CD8-positive, alpha-beta memory T cell (primary cell): ENCODE measurements around the gene SRSF6. TPM values are rescaled to one million over a fixed set of nuclear protein-coding genes. Genes with fewer than 3 reads are reported as not detected.

Experiments
- CTCF ChIA-PET: fragments of 350-600 bp; sonication (Branson Sonifier 250); formaldehyde crosslinking; loops from one replicate; lab custom pipeline; 2021; ENCODE audit warnings: antibody characterized with exemption; lab: Charles Lee
- POLR2A ChIA-PET: fragments of 350-600 bp; sonication (Branson Sonifier 250); formaldehyde crosslinking; loops from one replicate; lab custom pipeline; 2021; ENCODE audit warnings: antibody characterized with exemption; lab: Charles Lee
- DNase-seq, 5 donors: peaks; one replicate each; pipeline versions ENCODE4 v3.0.0 to v3.0.0-alpha.2; 2020 to 2022; ENCODE audit warnings: mixed read lengths in 1 of 5
- H3K27ac ChIP-seq: one replicate; pipeline ENCODE4 v1.7.0; 2013; ENCODE audit warnings: low read depth, mild to moderate bottlenecking, low read length, moderate library complexity
- H3K27me3 ChIP-seq: 2 replicates; pipeline ENCODE4 v1.7.0; 2013; ENCODE audit warnings: low read length, mild to moderate bottlenecking; ENCODE audit not compliant: insufficient read depth, poor library complexity, severe bottlenecking
- H3K36me3 ChIP-seq: 2 replicates; pipeline ENCODE4 v1.7.0; 2013; ENCODE audit warnings: mild to moderate bottlenecking, low read length, moderate library complexity; ENCODE audit not compliant: insufficient read depth
- H3K4me1 ChIP-seq: 2 replicates; pipeline ENCODE4 v1.7.0; 2013; ENCODE audit warnings: mild to moderate bottlenecking, low read length, moderate library complexity; ENCODE audit not compliant: insufficient read depth
- H3K4me3 ChIP-seq: 2 replicates; pipeline ENCODE4 v1.7.0; 2013; ENCODE audit warnings: mild to moderate bottlenecking, low read length
- H3K9me3 ChIP-seq: 2 replicates; pipeline ENCODE4 v1.7.0; 2013; ENCODE audit warnings: mild to moderate bottlenecking, low read length
- H3K27ac Mint-ChIP-seq, 8 donors: one replicate each; pipeline ENCODE4 v1.8.0; 2020 to 2021; ENCODE audit warnings: mixed read lengths in 8 of 8, mild to moderate bottlenecking in 6 of 8, inconsistent platforms in 3 of 8, moderate library complexity in 3 of 8
- H3K27me3 Mint-ChIP-seq, 2 donors: one replicate each; pipeline ENCODE4 v1.8.0; 2020 to 2021; ENCODE audit warnings: mixed read lengths in 2 of 2, mild to moderate bottlenecking in 1 of 2, moderate library complexity in 1 of 2
- H3K36me3 Mint-ChIP-seq, 3 donors: one replicate each; pipeline ENCODE4 v1.8.0; 2020 to 2021; ENCODE audit warnings: mixed read lengths in 3 of 3, inconsistent platforms in 1 of 3, mild to moderate bottlenecking in 1 of 3
- H3K4me1 Mint-ChIP-seq, 3 donors: one replicate each; pipeline ENCODE4 v1.8.0; 2020 to 2021; ENCODE audit warnings: mixed read lengths in 3 of 3, inconsistent platforms in 1 of 3, mild to moderate bottlenecking in 1 of 3
- H3K4me3 Mint-ChIP-seq, 7 donors: one replicate each; pipeline ENCODE4 v1.8.0; 2020 to 2021; ENCODE audit warnings: mixed read lengths in 7 of 7, mild to moderate bottlenecking in 6 of 7, moderate library complexity in 4 of 7, inconsistent platforms in 2 of 7
- H3K9me3 Mint-ChIP-seq, 5 donors: one replicate each; pipeline ENCODE4 v1.8.0; 2020 to 2022; ENCODE audit warnings: mixed read lengths in 5 of 5, mild to moderate bottlenecking in 3 of 5, moderate library complexity in 2 of 5, inconsistent platforms in 1 of 5
- polyA plus RNA-seq: library from polyadenylated mRNA; unstranded; fragments of 300-500 nt; fragmentation: Illumina TruSeq; gene quantifications from one replicate; pipeline ENCODE4 v1.2.3, GENCODE V29; 2021
- total RNA-seq, 2 experiments: library from RNA; stranded (reverse); gene quantifications; one replicate each; pipeline ENCODE4 v1.2.3, GENCODE V29; 2021

The SRSF6 gene
- total and polyA plus RNA-seq, 3 experiments from 2014 or later, result 40.3 to 207 (median 203) TPM

- no peaks in the 10 kb centered on the region for H3K9me3 Mint-ChIP-seq
- H3K36me3 Mint-ChIP-seq, result peaks cover 27 to 90% (median 27%) of the 10 kb centered on the region in 3 donors
- CTCF ChIA-PET, result no interaction called here
- peak overlapping the region in 2 of 8 donors; percentile 61 to 93 for H3K27ac Mint-ChIP-seq
- H3K4me3 ChIP-seq, result no peak overlapping the region
- peaks cover 56% of the 10 kb centered on the region for H3K36me3 ChIP-seq
- DNase-seq, result no peak
- no peaks in the 10 kb centered on the region for H3K9me3 ChIP-seq
- H3K27me3 ChIP-seq, result no peaks in the 10 kb centered on the region
- peak overlapping the region in 1 of 7 donors; percentile 38 for H3K4me3 Mint-ChIP-seq
- H3K4me1 Mint-ChIP-seq, result peaks cover 32 to 70% (median 61%) of the 10 kb centered on the region in 3 donors
- H3K4me1 ChIP-seq, result peaks cover 34% of the 10 kb centered on the region
- peaks cover 0 to 3% of the 10 kb centered on the region in 2 donors for H3K27me3 Mint-ChIP-seq
- H3K27ac ChIP-seq, result no peak overlapping the region
- POLR2A ChIA-PET, result interaction anchor here (1.1 kb wide), 1 partner anchor 52 kb away, joined by 3 read pairs; no protein-coding TSS in a partner anchor
Measured at GRCh38 chr20:43461894-43462659, 4.4 kb downstream of the SRSF6 start.

DNA sequence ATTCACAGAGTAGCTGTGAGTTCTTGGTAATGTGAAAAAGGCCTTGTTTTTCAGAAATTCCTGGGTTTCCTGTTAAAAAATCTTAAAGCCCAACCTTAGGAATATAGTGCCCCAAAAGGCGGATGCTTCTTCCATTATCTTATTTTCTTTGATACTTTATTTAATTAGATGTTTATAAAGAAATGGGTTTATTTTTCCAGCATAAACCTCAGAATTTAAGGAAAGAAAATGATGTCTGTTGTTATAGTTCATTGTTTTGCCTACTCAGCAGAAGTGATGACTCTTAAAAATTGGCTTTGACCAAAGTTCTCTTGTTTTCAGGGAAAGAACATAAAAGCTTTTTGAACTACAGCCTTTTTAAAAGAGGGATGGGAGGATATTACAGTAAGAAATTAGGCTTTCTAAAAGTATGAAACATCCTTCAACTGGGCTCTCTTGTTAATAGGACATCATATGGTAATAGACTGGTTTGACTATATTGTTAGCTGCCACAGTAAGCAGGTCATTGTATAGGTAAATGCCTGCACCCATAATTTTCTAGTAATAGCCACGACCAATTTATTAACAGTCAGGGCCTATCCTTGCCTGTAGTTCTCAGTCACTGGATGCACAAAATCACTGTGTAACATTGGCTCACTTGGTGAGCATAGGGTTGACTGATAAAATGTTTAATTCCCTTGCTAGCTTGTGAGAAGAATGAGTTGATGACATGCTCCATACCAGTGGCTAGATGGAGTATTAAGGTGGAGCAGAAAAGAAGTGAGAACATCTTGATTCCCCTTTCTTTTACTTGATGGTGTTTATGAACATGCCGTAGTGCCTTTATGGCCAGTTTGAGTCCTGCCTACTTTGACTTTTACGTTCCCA, 5.2 kb downstream of the SRSF6 start:
- Mint-ChIP-seq H3K4me3 (peak overlapping the region in 1 of 7 donors; percentile 22), H3K36me3 (peaks cover 27 to 87% (median 27%) of the 10 kb centered on the region in 3 donors), H3K9me3 (no peaks in the 10 kb centered on the region), H3K27me3 (peaks cover 0 to 1% of the 10 kb centered on the region in 2 donors), H3K27ac (peak overlapping the region in 1 of 8 donors; percentile 78), H3K4me1 (peaks cover 31 to 70% (median 61%) of the 10 kb centered on the region in 3 donors)
- Histone ChIP-seq H3K9me3 (no peaks in the 10 kb centered on the region), H3K36me3 (peaks cover 56% of the 10 kb centered on the region), H3K4me3 (no peak overlapping the region), H3K4me1 (peaks cover 34% of the 10 kb centered on the region), H3K27me3 (no peaks in the 10 kb centered on the region), H3K27ac (no peak overlapping the region)
- POLR2A ChIA-PET, result no interaction called here
- CTCF ChIA-PET, result no interaction called here
- DNase-seq, result no peak

DNA sequence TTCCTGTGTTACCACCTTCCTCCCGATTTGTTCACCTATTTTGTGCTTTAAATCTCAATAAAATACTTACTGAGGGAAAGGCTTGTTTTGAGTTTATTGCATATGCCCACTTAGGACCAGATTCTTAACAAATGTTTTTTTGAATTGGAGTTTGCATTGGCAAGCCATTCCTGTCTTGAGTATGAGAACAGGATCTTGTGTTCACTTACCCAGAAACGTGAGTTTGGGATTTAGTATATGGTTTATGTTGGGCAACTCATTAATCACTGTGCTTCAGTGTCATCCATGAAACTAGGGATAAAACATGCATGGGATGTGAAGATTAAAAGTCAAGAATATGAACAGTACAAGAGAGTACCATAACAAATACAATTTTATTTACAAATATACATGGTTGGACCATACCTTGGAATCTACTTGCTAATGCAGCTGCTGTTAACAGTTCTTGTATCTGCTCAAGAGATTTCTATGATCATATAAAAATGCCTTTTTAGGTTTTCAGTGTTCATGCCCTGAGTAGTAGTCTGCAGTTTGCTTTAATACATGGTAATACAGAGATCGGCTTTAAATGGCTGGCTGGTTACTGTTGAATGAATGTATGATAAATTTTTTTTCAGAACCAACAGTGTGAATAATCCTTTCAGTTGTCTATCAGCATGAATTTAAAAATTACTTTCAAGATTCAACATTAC, 6.0 kb downstream of the SRSF6 start:
- peak overlapping the region in 2 of 8 donors; percentile 53 to 78 for H3K27ac Mint-ChIP-seq
- ChIA-PET CTCF (no interaction called here), POLR2A (no interaction called here)

GRCh38 chr20:43464219-43464790, 6.6 kb downstream of the SRSF6 start:
- H3K9me3 Mint-ChIP-seq, result no peaks in the 10 kb centered on the region
- POLR2A ChIA-PET, result no interaction called here

More for the DNA sequence above, 6.0 kb downstream of the SRSF6 start:
- DNase-seq, result no peak
- Histone ChIP-seq H3K27me3 (no peaks in the 10 kb centered on the region), H3K36me3 (peaks cover 56% of the 10 kb centered on the region), H3K9me3 (no peaks in the 10 kb centered on the region), H3K4me1 (peaks cover 34% of the 10 kb centered on the region), H3K27ac (no peak overlapping the region), H3K4me3 (no peak overlapping the region)
- Mint-ChIP-seq H3K27me3 (no peaks in the 10 kb centered on the region), H3K9me3 (no peaks in the 10 kb centered on the region), H3K36me3 (peaks cover 27 to 88% (median 27%) of the 10 kb centered on the region in 3 donors), H3K4me1 (peaks cover 31 to 69% (median 59%) of the 10 kb centered on the region in 3 donors), H3K4me3 (peak overlapping the region in 1 of 7 donors; percentile 13)

DNA sequence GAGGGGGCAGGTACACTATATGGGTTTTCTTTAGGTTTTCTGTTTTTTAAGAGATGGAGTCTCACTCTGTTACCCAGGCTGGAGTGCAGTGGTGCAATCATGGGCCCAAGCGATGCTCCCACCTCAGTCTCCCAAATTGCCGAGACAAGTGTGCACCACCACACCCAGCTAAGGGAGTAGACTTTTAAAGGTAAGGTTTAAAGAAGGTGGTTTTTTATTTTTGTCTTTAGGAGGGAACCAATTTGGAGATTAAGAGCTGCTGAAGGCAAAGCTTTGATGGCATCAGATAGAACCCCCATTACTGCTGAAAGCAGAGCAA, 7.9 kb downstream of the SRSF6 start:
- ChIA-PET POLR2A (interaction anchor here (0.7 kb wide), 1 partner anchor 10 kb away, joined by 3 read pairs; no protein-coding TSS in a partner anchor), CTCF (no interaction called here)
- Mint-ChIP-seq H3K4me1 (peaks cover 19 to 50% (median 40%) of the 10 kb centered on the region in 3 donors), H3K27me3 (no peaks in the 10 kb centered on the region), H3K27ac (peak overlapping the region in 1 of 8 donors; percentile 12), H3K9me3 (no peaks in the 10 kb centered on the region), H3K4me3 (no peak overlapping the region), H3K36me3 (peaks cover 22 to 85% (median 25%) of the 10 kb centered on the region in 3 donors)
- Histone ChIP-seq H3K4me3 (no peak overlapping the region), H3K36me3 (peaks cover 43% of the 10 kb centered on the region), H3K27me3 (no peaks in the 10 kb centered on the region), H3K4me1 (peaks cover 18% of the 10 kb centered on the region), H3K27ac (no peak overlapping the region), H3K9me3 (no peaks in the 10 kb centered on the region)
- DNase-seq, result no peak

More at GRCh38 chr20:43464219-43464790, 6.6 kb downstream of the SRSF6 start:
- Mint-ChIP-seq H3K27ac (peak overlapping the region in 1 of 8 donors; percentile 78), H3K4me1 (peaks cover 26 to 63% (median 53%) of the 10 kb centered on the region in 3 donors), H3K4me3 (peak overlapping the region in 1 of 7 donors; percentile 13), H3K27me3 (no peaks in the 10 kb centered on the region), H3K36me3 (peaks cover 27 to 88% (median 28%) of the 10 kb centered on the region in 3 donors)
- CTCF ChIA-PET, result no interaction called here
- no peak for DNase-seq
- H3K4me3 ChIP-seq, result no peak overlapping the region
- H3K27me3 ChIP-seq, result no peaks in the 10 kb centered on the region
- H3K27ac ChIP-seq, result no peak overlapping the region
- H3K36me3 ChIP-seq, result peaks cover 52% of the 10 kb centered on the region
- peaks cover 28% of the 10 kb centered on the region for H3K4me1 ChIP-seq
- H3K9me3 ChIP-seq, result no peaks in the 10 kb centered on the region

DNA sequence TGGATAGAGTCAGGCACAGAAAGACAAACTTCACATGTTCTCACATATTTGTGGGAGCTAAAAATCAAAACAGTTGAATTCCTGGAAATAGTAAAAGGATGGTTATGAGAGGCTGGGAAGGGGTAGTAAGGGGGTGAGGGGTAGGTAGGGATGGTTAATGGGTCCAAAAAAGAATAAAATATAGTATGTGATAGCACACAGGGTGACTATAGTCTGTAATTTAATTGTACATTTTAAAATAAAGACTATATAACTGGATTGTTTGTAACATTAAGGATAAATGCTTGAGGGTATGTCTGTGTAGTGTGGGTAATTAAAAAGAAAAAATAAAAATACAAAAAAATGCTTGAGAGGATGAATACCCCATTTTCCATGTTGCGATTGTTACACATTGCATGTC, 9.9 kb downstream of the SRSF6 start:
- CTCF ChIA-PET, result no interaction called here
- peaks cover 10 to 33% (median 20%) of the 10 kb centered on the region in 3 donors for H3K4me1 Mint-ChIP-seq
- peaks cover 26% of the 10 kb centered on the region for H3K36me3 ChIP-seq

DNA sequence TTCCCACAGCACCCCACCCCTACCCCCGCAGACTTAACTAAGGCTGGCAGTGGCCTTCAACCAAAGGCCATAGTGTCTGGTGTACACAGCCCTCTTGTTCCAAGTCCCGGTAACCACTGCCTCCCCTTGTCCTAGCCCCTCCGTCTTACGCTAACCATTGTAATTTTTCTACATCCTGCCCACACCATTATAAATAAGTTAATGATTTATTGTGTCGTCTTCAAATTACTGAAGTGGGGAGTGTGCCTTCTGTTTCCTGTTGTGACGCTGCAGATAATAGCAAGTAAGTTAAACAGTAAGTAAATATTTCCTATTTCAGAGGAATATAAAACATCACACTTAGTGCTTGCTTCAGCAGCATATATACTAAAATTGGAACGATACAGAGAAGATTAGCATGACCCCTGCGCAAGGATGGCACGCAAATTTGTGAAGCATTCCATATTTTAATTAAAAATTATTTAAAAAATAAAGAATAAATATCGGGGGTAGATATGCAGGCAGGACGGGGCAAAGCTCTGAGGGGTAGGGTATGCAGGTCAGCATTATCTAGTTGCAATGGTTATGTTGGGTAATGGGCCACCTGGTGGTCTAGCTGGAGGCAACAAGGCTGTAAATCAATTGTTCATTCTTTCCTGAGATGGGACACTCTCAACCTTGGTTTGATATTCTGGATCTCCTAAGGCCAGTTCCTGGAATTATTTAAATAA, 15.1 kb downstream of the SRSF6 start:
- Histone ChIP-seq H3K4me1 (no peaks in the 10 kb centered on the region), H3K4me3 (no peak overlapping the region), H3K36me3 (peaks cover 4% of the 10 kb centered on the region), H3K27ac (no peak overlapping the region), H3K27me3 (no peaks in the 10 kb centered on the region), H3K9me3 (no peaks in the 10 kb centered on the region)
- no peak overlapping the region for H3K4me3 Mint-ChIP-seq
- peaks cover 0 to 1% of the 10 kb centered on the region in 2 donors for H3K27me3 Mint-ChIP-seq
- ChIA-PET POLR2A (no interaction called here), CTCF (no interaction called here)
- H3K36me3 Mint-ChIP-seq, result peaks cover 5 to 26% (median 8%) of the 10 kb centered on the region in 3 donors
- peaks cover 0 to 6% (median 3%) of the 10 kb centered on the region in 3 donors for H3K4me1 Mint-ChIP-seq
- H3K9me3 Mint-ChIP-seq, result no peaks in the 10 kb centered on the region
- no peak overlapping the region for H3K27ac Mint-ChIP-seq
- no peak for DNase-seq

More for the DNA sequence above, 9.9 kb downstream of the SRSF6 start:
- DNase-seq, result no peak
- no peaks in the 10 kb centered on the region for H3K9me3 Mint-ChIP-seq
- POLR2A ChIA-PET, result no interaction called here
- H3K27ac Mint-ChIP-seq, result no peak overlapping the region
- no peak overlapping the region for H3K4me3 Mint-ChIP-seq
- H3K36me3 Mint-ChIP-seq, result peaks cover 17 to 71% (median 20%) of the 10 kb centered on the region in 3 donors
- peaks cover 10% of the 10 kb centered on the region for H3K4me1 ChIP-seq
- no peaks in the 10 kb centered on the region for H3K27me3 ChIP-seq
- H3K27ac ChIP-seq, result no peak overlapping the region
- H3K4me3 ChIP-seq, result no peak overlapping the region
- no peaks in the 10 kb centered on the region for H3K27me3 Mint-ChIP-seq
- H3K9me3 ChIP-seq, result no peaks in the 10 kb centered on the region
